Hepatocyte (in vitro differentiated cells): ENCODE results near the gene SAMD14. TPM values are rescaled to one million over a fixed set of nuclear protein-coding genes. Genes with fewer than 3 reads are reported as not detected.

Experiments used
- DNase-seq: peaks from one replicate; pipeline ENCODE4 v3.0.0-alpha.2; 2016; ENCODE audit warnings: low spot score
- H2AFZ ChIP-seq: fragments of 200-600 bp; sonication (generic); 2 replicates; pipeline ENCODE4 v1.6.0; 2016; ENCODE audit warnings: antibody characterized with exemption, mild to moderate bottlenecking
- H3K27ac ChIP-seq: fragments of 200-600 bp; sonication (generic); 2 replicates; pipeline ENCODE4 v1.5.1; 2016; ENCODE audit warnings: mild to moderate bottlenecking
- H3K27me3 ChIP-seq: fragments of 200-600 bp; sonication (generic); 2 replicates; pipeline ENCODE4 v1.6.1; 2016
- H3K36me3 ChIP-seq: fragments of 200-600 bp; sonication (generic); replicated peaks from 2 replicates; pipeline ENCODE4 v1.5.1; 2016; ENCODE audit warnings: low read depth; ENCODE audit not compliant: insufficient read depth
- H3K4me1 ChIP-seq: fragments of 200-600 bp; sonication (generic); 2 replicates; pipeline ENCODE4 v1.5.1; 2016; ENCODE audit warnings: mild to moderate bottlenecking, moderate library complexity; ENCODE audit not compliant: insufficient read depth
- H3K4me2 ChIP-seq: fragments of 200-600 bp; sonication (generic); 2 replicates; pipeline ENCODE4 v1.6.0; 2016
- H3K4me3 ChIP-seq: fragments of 200-600 bp; sonication (generic); 2 replicates; pipeline ENCODE4 v1.5.1; 2016; ENCODE audit warnings: mild to moderate bottlenecking
- H3K79me2 ChIP-seq: fragments of 200-600 bp; sonication (generic); 2 replicates; pipeline ENCODE4 v1.6.0; 2017; ENCODE audit warnings: mild to moderate bottlenecking
- H3K9me2 ChIP-seq: fragments of 200-600 bp; sonication (generic); replicated peaks from 2 replicates; pipeline ENCODE4 v1.6.0; 2017; ENCODE audit warnings: mild to moderate bottlenecking; ENCODE audit not compliant: insufficient read depth
- H3K9me3 ChIP-seq: fragments of 200-600 bp; sonication (generic); 2 replicates; pipeline ENCODE4 v1.5.1; 2016; ENCODE audit warnings: low read depth, mild to moderate bottlenecking
- H4K20me1 ChIP-seq: fragments of 200-600 bp; sonication (generic); 2 replicates; pipeline ENCODE4 v1.6.0; 2016; ENCODE audit warnings: mild to moderate bottlenecking; ENCODE audit not compliant: insufficient read depth, poor library complexity, severe bottlenecking
- EZH2 ChIP-seq: fragments of 200-600 bp; sonication (generic); IDR thresholded peaks from 2 replicates; pipeline ENCODE4 v1.6.1; 2016; ENCODE audit warnings: antibody characterized with exemption, mild to moderate bottlenecking, borderline replicate concordance
- EZH2phosphoT487 ChIP-seq: fragments of 200-600 bp; sonication (generic); IDR thresholded peaks from one replicate; pipeline ENCODE4 v1.6.1; 2018; ENCODE audit warnings: antibody characterized with exemption, mild to moderate bottlenecking, low read depth, moderate library complexity; ENCODE audit not compliant: unreplicated experiment, severe bottlenecking
- WGBS: methylation state at CpG from one replicate; pipeline ENCODE4 v1.1.6; 2016; ENCODE audit warnings: low lambda C conversion rate; ENCODE audit errors: missing lambda C conversion rate; 5-methylcytosine and 5-hydroxymethylcytosine counted together
- polyA plus RNA-seq: library from polyadenylated mRNA; unstranded; fragments of >200 nt; fragmentation: Nextera tagmentation; extraction: Ambion mirVana; gene quantifications from 2 replicates; pipeline ENCODE4 v1.2.1, GENCODE V29; 2016
- total RNA-seq: library from RNA; depleted of rRNA; stranded (reverse); fragments of >200 nt; gene quantifications from 2 replicates; pipeline ENCODE4 v1.2.3, GENCODE V29; 2014
- TF ChIP-seq, protein P1 (sequence below): fragments of 200-600 bp; sonication (generic); IDR thresholded peaks from 2 replicates; pipeline ENCODE4 v1.5.1; 2016; ENCODE audit warnings: antibody characterized with exemption, mild to moderate bottlenecking; ENCODE audit not compliant: poor library complexity

Gene SAMD14
- total and polyA plus RNA-seq, 2 experiments from 2014 or later: 3.1 to 4.2 TPM

- WGBS: 86% methylated on average over 4 of the region's 4 CpGs
- no peak for DNase-seq
- H3K27me3 ChIP-seq: no peaks in the 10 kb centered on the region
- H3K4me1 ChIP-seq: peaks cover 36% of the 10 kb centered on the region
- H3K9me3 ChIP-seq: no peaks in the 10 kb centered on the region
- no peak overlapping the region for H3K27ac ChIP-seq
- no peak for TF ChIP-seq EZH2phosphoT487
- TF ChIP-seq EZH2: no peak
- TF ChIP-seq, protein P1, sequence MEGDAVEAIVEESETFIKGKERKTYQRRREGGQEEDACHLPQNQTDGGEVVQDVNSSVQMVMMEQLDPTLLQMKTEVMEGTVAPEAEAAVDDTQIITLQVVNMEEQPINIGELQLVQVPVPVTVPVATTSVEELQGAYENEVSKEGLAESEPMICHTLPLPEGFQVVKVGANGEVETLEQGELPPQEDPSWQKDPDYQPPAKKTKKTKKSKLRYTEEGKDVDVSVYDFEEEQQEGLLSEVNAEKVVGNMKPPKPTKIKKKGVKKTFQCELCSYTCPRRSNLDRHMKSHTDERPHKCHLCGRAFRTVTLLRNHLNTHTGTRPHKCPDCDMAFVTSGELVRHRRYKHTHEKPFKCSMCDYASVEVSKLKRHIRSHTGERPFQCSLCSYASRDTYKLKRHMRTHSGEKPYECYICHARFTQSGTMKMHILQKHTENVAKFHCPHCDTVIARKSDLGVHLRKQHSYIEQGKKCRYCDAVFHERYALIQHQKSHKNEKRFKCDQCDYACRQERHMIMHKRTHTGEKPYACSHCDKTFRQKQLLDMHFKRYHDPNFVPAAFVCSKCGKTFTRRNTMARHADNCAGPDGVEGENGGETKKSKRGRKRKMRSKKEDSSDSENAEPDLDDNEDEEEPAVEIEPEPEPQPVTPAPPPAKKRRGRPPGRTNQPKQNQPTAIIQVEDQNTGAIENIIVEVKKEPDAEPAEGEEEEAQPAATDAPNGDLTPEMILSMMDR: no peak
- H2AFZ ChIP-seq: no peak overlapping the region
- H3K4me2 ChIP-seq: no peak overlapping the region
- no peaks in the 10 kb centered on the region for H3K9me2 ChIP-seq
- no peak overlapping the region for H3K4me3 ChIP-seq
- H3K79me2 ChIP-seq: peaks cover 14% of the 10 kb centered on the region
- H3K36me3 ChIP-seq: no peaks in the 10 kb centered on the region
- H4K20me1 ChIP-seq: no peaks in the 10 kb centered on the region
These were observed 31.4 kb downstream of the SAMD14 start for GRCh38 chr17:50098583-50098982.

- H3K4me2 ChIP-seq: no peak overlapping the region
- H3K36me3 ChIP-seq: no peaks in the 10 kb centered on the region
- H3K27ac ChIP-seq: no peak overlapping the region
- H3K27me3 ChIP-seq: no peaks in the 10 kb centered on the region
- H2AFZ ChIP-seq: no peak overlapping the region
- H4K20me1 ChIP-seq: no peaks in the 10 kb centered on the region
- no peak overlapping the region for H3K4me3 ChIP-seq
- no peaks in the 10 kb centered on the region for H3K9me2 ChIP-seq
- DNase-seq: no peak
- H3K4me1 ChIP-seq: peaks cover 35% of the 10 kb centered on the region
- WGBS: 88% methylated on average over 4 of the region's 4 CpGs
- no peak for TF ChIP-seq EZH2phosphoT487
- TF ChIP-seq, protein P1: no peak
- H3K9me3 ChIP-seq: no peaks in the 10 kb centered on the region
- peaks cover 14% of the 10 kb centered on the region for H3K79me2 ChIP-seq
These were observed 32.0 kb downstream of the SAMD14 start for GRCh38 chr17:50097926-50098325.

DNA sequence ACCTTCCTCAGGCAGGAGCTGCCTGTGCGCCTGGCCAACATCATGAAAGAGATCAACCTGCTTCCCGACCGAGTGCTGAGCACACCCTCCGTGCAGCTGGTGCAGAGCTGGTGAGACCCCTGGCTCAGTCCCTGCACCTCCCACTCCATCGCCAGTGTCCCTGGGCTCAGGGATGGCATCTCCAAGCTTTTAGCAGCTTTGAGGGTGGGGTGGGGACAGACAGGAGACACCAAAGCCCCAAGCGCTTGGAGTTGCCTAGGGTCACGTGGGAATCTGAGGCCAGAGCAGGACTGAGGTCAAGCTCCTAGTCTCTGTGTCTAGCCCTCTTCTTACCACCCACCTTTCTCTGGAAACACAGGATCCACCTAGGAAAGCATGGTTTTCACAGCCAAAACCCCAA is 32.5 kb downstream of the SAMD14 start:
- TF ChIP-seq, protein P1: no peak
- TF ChIP-seq EZH2: no peak
- no peak for TF ChIP-seq EZH2phosphoT487
- Histone ChIP-seq H4K20me1 (no peaks in the 10 kb centered on the region), H3K79me2 (peaks cover 14% of the 10 kb centered on the region), H3K27ac (no peak overlapping the region), H2AFZ (no peak overlapping the region), H3K36me3 (no peaks in the 10 kb centered on the region), H3K4me1 (peaks cover 31% of the 10 kb centered on the region), H3K9me2 (no peaks in the 10 kb centered on the region), H3K27me3 (no peaks in the 10 kb centered on the region), H3K4me3 (no peak overlapping the region), H3K4me2 (no peak overlapping the region), H3K9me3 (no peaks in the 10 kb centered on the region)
- WGBS: 66% methylated on average over 7 of the region's 7 CpGs
- DNase-seq: no peak

DNA sequence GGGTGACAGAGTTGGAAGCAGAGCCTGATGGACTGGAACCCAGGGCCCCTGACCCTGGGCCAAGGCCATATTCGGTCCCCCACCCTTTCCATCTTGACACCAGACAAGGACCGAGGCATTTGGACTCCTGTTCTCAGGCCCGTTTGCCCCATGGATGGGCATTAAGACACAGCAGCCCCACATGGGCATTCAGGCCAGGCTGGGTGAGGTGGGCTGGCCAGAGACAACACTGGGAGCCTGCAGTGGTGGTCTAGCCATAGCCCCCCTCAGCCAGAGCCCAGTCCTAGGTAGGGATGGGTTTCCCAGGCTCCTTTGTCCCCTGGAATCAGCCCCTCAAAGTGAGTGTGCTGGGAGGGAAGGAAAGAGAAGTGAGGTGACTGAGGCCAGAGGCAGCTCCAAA is 33.2 kb downstream of the SAMD14 start:
- Histone ChIP-seq H3K36me3 (no peaks in the 10 kb centered on the region), H3K27ac (no peak overlapping the region), H3K4me1 (peaks cover 24% of the 10 kb centered on the region), H3K27me3 (no peaks in the 10 kb centered on the region), H3K79me2 (peaks cover 14% of the 10 kb centered on the region), H4K20me1 (no peaks in the 10 kb centered on the region), H3K4me3 (no peak overlapping the region), H2AFZ (no peak overlapping the region), H3K4me2 (peak overlapping the region; percentile 94), H3K9me2 (no peaks in the 10 kb centered on the region), H3K9me3 (no peaks in the 10 kb centered on the region)
- no peak for TF ChIP-seq EZH2
- TF ChIP-seq, protein P1: no peak
- no peak for TF ChIP-seq EZH2phosphoT487
- 87% methylated on average over 3 of the region's 3 CpGs for WGBS
- DNase-seq: no peak
